ENCODE measurements around the gene COQ8B. TPM values are rescaled to one million over a fixed set of nuclear protein-coding genes. Genes with fewer than 3 reads are reported as not detected.

COQ8B gene
- total and polyA plus RNA-seq, 2 of the 4 experiments (the other 2 are of a cell fraction), result 14.9 to 23.2 TPM

DNA sequence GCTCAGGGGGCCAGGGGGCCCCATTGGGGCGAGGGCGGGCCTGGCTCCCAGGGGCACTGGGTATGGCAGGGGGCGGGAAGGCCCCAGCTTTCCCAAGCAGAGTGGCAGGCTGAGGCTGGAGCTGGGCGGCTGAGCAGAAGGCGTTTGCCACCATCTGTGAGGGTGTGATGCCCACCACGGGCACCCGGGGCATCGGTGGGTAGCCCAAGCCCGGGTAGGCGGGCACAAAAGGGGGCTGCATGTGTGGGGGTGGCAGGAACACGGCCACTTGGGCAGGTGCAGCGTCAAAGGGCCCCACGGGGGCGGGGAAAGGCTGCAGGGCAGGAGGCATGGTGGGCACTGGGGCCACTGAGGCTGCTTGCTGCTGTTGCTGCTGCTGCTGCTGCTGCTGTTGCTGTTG is 49.1 kb downstream of the COQ8B start:
- BruUV-seq (replicated peaks), result no TSS peak
- no peak overlapping the region for H2BK5ac ChIP-seq (ENCODE audit: low read depth, low read length, poor library complexity, severe bottlenecking)
- TF ChIP-seq FOS (IDR thresholded peaks at IDR 0.05; ENCODE audit: low read depth, low read length) (no peak), RFX5 (IDR thresholded peaks at IDR 0.05; ENCODE audit: low read depth, low read length) (no peak), BHLHE40 (IDR thresholded peaks at IDR 0.05; ENCODE audit: low read depth, low read length) (no peak), MXI1 (IDR thresholded peaks at IDR 0.05; ENCODE audit: borderline replicate concordance, low read depth, low read length) (no peak), MAFK (IDR thresholded peaks at IDR 0.05; ENCODE audit: low read depth, low read length) (no peak), RCOR1 (IDR thresholded peaks at IDR 0.05; ENCODE audit: insufficient replicate concordance, low read length) (no peak), CEBPB (IDR thresholded peaks at IDR 0.05; ENCODE audit: low read depth, low read length) (no peak), CTCF (conservative IDR thresholded peaks at IDR 0.05; ENCODE audit: low read depth, low read length) (no peak), NFE2L2 (IDR thresholded peaks at IDR 0.05; ENCODE audit: low read depth, low read length) (no peak), RAD21 (IDR thresholded peaks at IDR 0.05; ENCODE audit: low read length) (no peak), CHD1 (IDR thresholded peaks at IDR 0.05; ENCODE audit: low read depth, low read length) (no peak), MAZ (IDR thresholded peaks at IDR 0.05; ENCODE audit: borderline replicate concordance, low read depth, low read length) (no peak), SMC3 (IDR thresholded peaks at IDR 0.05; ENCODE audit: low read depth, low read length) (no peak), POLR2A (IDR thresholded peaks at IDR 0.05; ENCODE audit: low read depth, low read length) (no peak)
- TF ChIP-seq, protein P1, sequence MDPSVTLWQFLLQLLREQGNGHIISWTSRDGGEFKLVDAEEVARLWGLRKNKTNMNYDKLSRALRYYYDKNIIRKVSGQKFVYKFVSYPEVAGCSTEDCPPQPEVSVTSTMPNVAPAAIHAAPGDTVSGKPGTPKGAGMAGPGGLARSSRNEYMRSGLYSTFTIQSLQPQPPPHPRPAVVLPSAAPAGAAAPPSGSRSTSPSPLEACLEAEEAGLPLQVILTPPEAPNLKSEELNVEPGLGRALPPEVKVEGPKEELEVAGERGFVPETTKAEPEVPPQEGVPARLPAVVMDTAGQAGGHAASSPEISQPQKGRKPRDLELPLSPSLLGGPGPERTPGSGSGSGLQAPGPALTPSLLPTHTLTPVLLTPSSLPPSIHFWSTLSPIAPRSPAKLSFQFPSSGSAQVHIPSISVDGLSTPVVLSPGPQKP (IDR thresholded peaks at IDR 0.05; ENCODE audit: borderline replicate concordance, low read depth, low read length), result no peak
- TF ChIP-seq, protein P2, sequence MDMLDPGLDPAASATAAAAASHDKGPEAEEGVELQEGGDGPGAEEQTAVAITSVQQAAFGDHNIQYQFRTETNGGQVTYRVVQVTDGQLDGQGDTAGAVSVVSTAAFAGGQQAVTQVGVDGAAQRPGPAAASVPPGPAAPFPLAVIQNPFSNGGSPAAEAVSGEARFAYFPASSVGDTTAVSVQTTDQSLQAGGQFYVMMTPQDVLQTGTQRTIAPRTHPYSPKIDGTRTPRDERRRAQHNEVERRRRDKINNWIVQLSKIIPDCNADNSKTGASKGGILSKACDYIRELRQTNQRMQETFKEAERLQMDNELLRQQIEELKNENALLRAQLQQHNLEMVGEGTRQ (IDR thresholded peaks at IDR 0.05; ENCODE audit: low read depth, low read length), result no peak
- no peak overlapping the region for H4K5ac ChIP-seq (ENCODE audit: low read depth, low read length)
- H3K4me3 ChIP-seq (ENCODE audit: insufficient read depth, low read depth, low read length), result no peak overlapping the region
- H4K20me1 ChIP-seq (ENCODE audit: insufficient read depth, low read length), result no peaks in the 10 kb centered on the region
- dilution Hi-C loops (cut with HindIII; ENCODE audit: low sequenced_read_pairs, unreplicated experiment), result no loop called here
- intact Hi-C loops (cut with micrococcal nuclease), result no loop called here
- no peak overlapping the region for H2AFZ ChIP-seq (replicated peaks; ENCODE audit: low read length, poor library complexity)
- in situ Hi-C loops (cut with MboI; ENCODE audit: low sequenced_read_pairs), result loop anchor here (25.0 kb wide), 1 partner anchor 595 kb away; the partner anchor contains the start of gene HNRNPUL1
- H2AK9ac ChIP-seq (replicated peaks; ENCODE audit: low read depth, low read length, poor library complexity), result no peak overlapping the region
- H3K9ac ChIP-seq (ENCODE audit: low read depth, low read length), result no peak overlapping the region
- DNase-seq (no peak), ATAC-seq (ENCODE audit: low read depth) (no peak)
- no peak overlapping the region for H3K14ac ChIP-seq (replicated peaks; ENCODE audit: low read depth, low read length)
- no peak overlapping the region for H3K56ac ChIP-seq (ENCODE audit: extremely low read depth, insufficient read depth, low read length)
- no peak overlapping the region for H4K91ac ChIP-seq (ENCODE audit: insufficient read depth, low read depth, low read length)
- H4K8ac ChIP-seq (ENCODE audit: low read depth in 2 of 2, low read length in 2 of 2), result no peak overlapping the region
- H3K79me1 ChIP-seq (ENCODE audit: low read depth in 1 of 2, low read length in 2 of 2), result peaks cover 4 to 16% of the 10 kb centered on the region in 2 experiments; a peak in 3 of 4 replicates
- WGBS, 2 experiments (ENCODE audit: extremely low coverage in 2 of 2, insufficient read length in 1 of 2), result 94% methylated on average over 2 of the region's 14 CpGs; no CpG with 5 or more reads in 1 of the 2 experiments
- peaks cover 6% of the 10 kb centered on the region for H3K4me1 ChIP-seq (ENCODE audit: control insufficient read depth, insufficient read depth, low read length)
- H3K36me3 ChIP-seq (ENCODE audit: control insufficient read depth, insufficient read depth, low read length), result peaks cover 54% of the 10 kb centered on the region
- H3K4me2 ChIP-seq (ENCODE audit: low read depth, low read length), result no peak overlapping the region
- no peak overlapping the region for H2BK20ac ChIP-seq (ENCODE audit: low read depth, low read length)
- no peak overlapping the region for H3K27ac ChIP-seq (ENCODE audit: insufficient read depth, low read length)
- CTCF ChIA-PET, result no interaction called here
- H2BK15ac ChIP-seq (ENCODE audit: low read depth, low read length), result no peak overlapping the region
- no peak overlapping the region for H3K4ac ChIP-seq (ENCODE audit: low read depth, low read length)
- no peak overlapping the region for H2BK120ac ChIP-seq (ENCODE audit: low read depth, low read length)
- H3K23ac ChIP-seq (ENCODE audit: low read depth, low read length), result no peak overlapping the region
- POLR2A ChIA-PET (ENCODE audit: unreplicated experiment), result no interaction called here
- H3K9me1 ChIP-seq (ENCODE audit: insufficient read depth, low read length), result peaks cover 15% of the 10 kb centered on the region
- H3K18ac ChIP-seq (ENCODE audit: low read depth, low read length), result no peak overlapping the region
- no peaks in the 10 kb centered on the region for H3K27me3 ChIP-seq (ENCODE audit: control insufficient read depth, insufficient read depth, low read length)
- H3K9me3 ChIP-seq (ENCODE audit: control insufficient read depth, insufficient read depth, low read length), result peaks cover 2% of the 10 kb centered on the region; the same call in 1 of the 2 replicates
- no peak overlapping the region for H2AK5ac ChIP-seq (ENCODE audit: low read depth, low read length)

Measured in IMR-90 (cell line).